Activated CD4-positive, CD25-positive, alpha-beta regulatory T cell treated with anti-CD3 and anti-CD28 coated beads, Interleukin-2, amount 50 U/mL, for 72 hours (primary cell): ENCODE results near the gene OSBPL8.
"Not testable (repeated sequence)": the region's sequence is repeated elsewhere in the genome, so short reads cannot be mapped to it uniquely, and the experiment has no call there.

Experiments used
- DNase-seq: peaks from one replicate; pipeline ENCODE4 v3.0.0; 2021

Gene OSBPL8

GRCh38 chr12:76341436-76342030 is 218.0 kb downstream of the OSBPL8 start:
- no peak for DNase-seq

GRCh38 chr12:76340680-76341435 is 218.7 kb downstream of the OSBPL8 start:
- DNase-seq = no peak

- DNase-seq = no peak
These were observed 222.0 kb downstream of the OSBPL8 start for GRCh38 chr12:76337583-76337982.

- no peak for DNase-seq
These were observed 227.0 kb downstream of the OSBPL8 start for GRCh38 chr12:76332606-76333005.

DNA sequence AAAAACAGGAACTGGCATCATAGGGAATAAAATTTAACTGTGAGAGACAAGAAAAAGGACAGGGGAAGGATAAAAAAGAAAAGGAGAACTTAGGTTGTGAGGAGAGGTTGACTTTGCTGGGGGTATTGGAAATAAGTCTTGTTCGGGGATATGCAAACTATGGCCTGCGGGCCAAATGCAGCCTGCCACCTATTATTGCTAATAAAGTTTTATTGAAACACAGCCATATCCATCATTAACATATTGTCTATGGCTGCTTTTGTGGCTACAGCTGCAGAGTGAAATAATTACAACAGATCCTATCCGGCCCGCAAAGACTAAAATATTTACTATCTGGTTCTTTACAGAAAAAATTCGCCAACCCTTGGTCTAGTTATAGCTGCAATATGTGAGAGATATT is 230.0 kb downstream of the OSBPL8 start:
- no peak for DNase-seq

- no peak for DNase-seq
These were observed 230.4 kb downstream of the OSBPL8 start for GRCh38 chr12:76329159-76329558.

DNA sequence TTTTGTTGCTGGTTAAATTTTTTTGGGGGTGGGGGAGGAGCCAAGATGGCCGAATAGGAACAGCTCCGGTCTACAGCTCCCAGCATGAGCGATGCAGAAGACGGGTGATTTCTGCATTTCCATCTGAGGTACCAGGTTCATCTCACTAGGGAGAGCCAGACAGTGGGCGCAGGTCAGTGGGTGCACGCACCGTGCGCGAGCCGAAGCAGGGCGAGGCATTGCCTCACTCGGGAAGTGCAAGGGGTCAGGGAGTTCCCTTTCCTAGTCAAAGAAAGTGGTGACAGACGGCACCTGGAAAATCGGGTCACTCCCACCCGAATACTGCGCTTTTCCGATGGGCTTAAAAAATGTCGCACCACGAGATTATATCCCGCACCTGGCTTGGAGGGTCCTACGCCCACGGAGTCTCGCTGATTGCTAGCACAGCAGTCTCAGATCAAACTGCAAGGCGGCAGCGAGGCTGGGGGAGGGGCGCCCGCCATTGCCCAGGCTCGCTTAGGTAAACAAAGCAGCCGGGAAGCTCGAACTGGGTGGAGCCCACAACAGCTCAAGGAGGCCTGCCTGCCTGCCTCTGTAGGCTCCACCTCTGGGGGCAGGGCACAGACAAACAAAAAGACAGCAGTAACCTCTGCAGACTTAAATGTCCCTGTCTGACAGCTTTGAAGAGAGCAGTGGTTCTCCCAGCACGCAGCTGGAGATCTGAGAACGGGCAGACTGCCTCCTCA is 239.8 kb downstream of the OSBPL8 start:
- not testable (repeated sequence) for DNase-seq

DNA sequence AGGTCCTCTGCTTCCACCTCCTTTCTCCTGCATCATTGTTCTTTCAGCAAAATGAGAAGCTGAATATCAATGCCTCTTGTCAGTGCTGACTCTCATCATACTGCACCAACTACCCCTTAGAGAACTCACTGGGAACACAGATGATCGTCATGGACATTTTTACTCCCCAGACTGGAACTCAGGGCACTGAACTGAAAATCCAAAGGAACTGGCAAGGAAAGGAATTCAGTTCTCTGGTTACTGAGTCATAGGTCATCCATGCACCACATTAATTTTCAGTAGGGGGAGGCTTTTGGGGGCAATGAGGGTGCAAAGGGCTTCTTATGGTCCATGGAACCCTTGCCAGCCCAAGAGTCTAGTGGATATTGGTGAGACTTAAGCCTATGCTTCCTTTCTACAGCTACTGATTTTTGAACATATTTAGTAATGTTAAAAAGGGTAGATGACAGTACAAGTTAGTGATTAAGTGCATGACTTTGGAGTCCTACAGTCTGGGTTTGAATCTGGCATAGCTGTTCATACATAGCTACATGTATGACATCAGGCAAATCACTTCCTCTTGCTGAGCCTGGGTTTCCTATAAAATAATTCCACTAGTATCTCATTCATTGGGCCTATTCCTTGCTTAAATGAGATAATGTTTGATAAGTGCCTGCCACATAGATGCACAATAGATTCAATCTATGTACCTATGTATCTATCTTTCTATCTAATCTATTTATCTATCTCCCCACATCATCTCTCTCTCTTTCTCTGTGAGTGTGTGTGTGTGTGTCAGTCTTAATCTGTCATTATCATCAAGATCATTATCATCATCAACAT is 240.6 kb downstream of the OSBPL8 start:
- DNase-seq = no peak

- no peak for DNase-seq
These were observed 241.6 kb downstream of the OSBPL8 start for GRCh38 chr12:76317976-76318375.

- DNase-seq = no peak
These were observed 243.1 kb downstream of the OSBPL8 start for GRCh38 chr12:76316468-76316867.

- DNase-seq = no peak
These were observed 246.3 kb downstream of the OSBPL8 start for GRCh38 chr12:76313299-76313698.

- DNase-seq = no peak
These were observed 247.3 kb downstream of the OSBPL8 start for GRCh38 chr12:76312315-76312714.

DNA sequence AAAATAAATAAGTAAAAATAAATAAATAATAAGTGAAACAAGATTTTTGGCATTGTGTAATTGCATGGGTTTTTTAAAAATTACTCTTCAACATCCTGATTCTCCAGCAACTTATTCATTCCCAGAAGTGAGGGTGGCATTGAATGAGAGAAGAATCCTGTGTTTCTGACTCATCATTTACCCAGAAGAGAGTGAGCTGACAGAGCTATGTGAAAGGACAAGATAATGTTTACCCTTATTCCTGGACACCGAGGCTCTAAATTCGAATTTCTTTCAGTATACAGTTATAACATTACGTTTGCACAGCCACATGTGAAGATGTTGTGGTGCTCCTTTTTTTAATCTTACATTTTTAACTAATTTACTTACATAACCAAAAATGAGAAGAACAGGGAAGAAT is 247.8 kb downstream of the OSBPL8 start:
- no peak for DNase-seq

- no peak for DNase-seq
These were observed 249.5 kb downstream of the OSBPL8 start for GRCh38 chr12:76310110-76310509.

DNA sequence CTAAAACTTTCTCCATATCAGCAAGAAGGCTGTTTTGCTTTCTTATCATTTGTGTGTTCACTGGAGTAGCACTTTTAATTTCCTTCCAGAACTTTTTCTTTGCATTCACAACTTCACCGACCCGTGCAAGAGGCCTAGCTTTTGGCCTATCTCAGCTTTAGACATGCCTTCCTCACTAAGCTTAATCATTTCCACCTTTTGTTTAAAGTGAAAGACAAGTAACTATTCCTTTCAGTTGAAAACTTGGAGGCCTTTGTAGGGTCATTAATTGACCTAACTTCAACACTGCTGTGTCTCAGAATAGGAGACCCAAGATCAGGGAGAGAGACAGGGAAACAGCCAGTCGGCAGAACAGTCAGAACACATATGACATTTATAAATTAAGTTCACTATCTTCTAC is 250.7 kb downstream of the OSBPL8 start:
- DNase-seq = no peak

DNA sequence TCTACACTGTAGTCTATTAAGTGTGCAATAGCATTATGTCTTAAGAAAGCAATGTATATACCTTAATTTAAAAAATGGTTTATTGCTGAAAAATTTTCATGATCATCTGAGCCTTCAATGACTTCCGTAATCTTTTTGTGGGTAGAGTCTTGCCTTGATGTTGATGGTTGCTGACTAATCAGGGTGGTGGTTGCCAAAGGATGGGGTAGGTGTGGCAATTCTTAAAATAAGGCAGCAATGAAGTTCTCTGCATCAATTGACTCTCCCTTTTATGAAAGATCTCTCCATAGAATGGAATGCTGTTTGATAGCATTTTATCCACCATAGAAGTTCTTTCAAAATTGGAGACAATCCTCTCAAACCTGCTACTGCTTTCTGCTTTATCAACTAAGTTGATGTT is 252.5 kb downstream of the OSBPL8 start:
- DNase-seq = no peak

GRCh38 chr12:76303989-76304460 is 255.5 kb downstream of the OSBPL8 start:
- no peak for DNase-seq

DNA sequence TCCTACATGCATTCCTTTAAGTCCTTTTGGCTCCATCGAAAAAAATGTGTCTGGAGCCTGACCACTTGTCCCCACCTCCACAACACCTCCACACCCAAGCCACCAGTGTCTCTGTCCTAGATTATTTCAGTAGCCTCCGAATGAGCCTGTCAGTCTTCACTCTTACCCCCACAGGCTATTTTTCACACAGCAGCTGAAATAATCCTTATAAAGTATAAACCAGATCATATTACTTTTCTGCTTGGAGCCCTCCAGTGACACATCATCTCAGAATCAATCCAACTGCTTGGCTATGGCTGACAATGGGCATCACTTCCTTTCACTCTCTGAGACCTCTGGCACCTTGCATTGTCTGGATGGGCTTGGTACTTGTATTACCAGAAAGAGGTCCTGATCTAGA is 256.2 kb downstream of the OSBPL8 start:
- no peak for DNase-seq
